ENCODE measurements around the gene NOL7. TPM values are rescaled to one million over a fixed set of nuclear protein-coding genes. Genes with fewer than 3 reads are reported as not detected.

Gene NOL7
- total and polyA plus RNA-seq, 2 experiments from 2014 or later: 97.2 to 251 TPM

DNA sequence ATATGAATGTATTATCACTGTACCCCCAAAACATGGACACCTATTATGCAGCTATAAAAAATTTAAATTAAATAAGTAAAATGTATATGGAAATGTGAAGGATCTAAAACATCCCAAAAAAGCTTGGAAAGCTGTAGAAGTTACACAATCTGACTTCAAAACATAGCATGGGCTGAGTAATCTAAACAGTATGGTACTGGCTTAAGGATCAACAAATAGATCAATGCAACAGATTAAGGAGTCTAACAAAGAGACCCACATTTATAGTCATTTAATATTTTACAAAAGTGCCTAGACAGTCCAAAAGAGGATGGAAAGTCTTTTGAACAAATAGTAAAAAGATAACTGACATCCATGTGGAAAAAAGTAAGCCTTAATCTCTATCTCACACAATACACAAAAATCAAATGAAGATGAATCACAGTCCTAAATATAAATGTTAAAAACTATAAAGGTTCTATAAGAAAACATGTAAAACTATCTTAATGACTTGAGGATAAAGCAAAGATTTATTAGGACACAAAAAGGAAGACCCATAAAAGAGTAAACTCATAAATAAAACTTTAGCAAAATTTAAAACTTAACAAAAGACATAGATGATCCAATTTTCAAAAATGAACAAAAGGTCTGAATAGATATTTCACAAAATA, 49.7 kb downstream of the NOL7 start:
- TF ChIP-seq ZNF462 (CRISPR knock-in tag; IDR thresholded peaks at IDR 0.05) (no peak), EZH2phosphoT487 (IDR thresholded peaks at IDR 0.05; ENCODE audit: unreplicated experiment) (no peak), ZNF114 (CRISPR knock-in tag; IDR thresholded peaks at IDR 0.05) (no peak), CREB1 (CRISPR knock-in tag; IDR thresholded peaks at IDR 0.05; ENCODE audit: low read depth) (no peak), STAT1 (IDR thresholded peaks at IDR 0.05; ENCODE audit: unreplicated experiment) (no peak), POLR2AphosphoS5 (IDR thresholded peaks at IDR 0.05; ENCODE audit: low read depth) (no peak), JUNB (IDR thresholded peaks at IDR 0.05; ENCODE audit: unreplicated experiment) (no peak), REST (IDR thresholded peaks at IDR 0.05; ENCODE audit: unreplicated experiment) (no peak), EZH2 (IDR thresholded peaks at IDR 0.05; ENCODE audit: low read depth, unreplicated experiment) (no peak), CTCF (conservative IDR thresholded peaks at IDR 0.05; ENCODE audit: low read depth in 2 of 2) (no peak), NANOG (IDR thresholded peaks at IDR 0.05; ENCODE audit: borderline replicate concordance) (no peak), ZNF331 (CRISPR knock-in tag; IDR thresholded peaks at IDR 0.05; ENCODE audit: low read depth) (no peak)
- TF ChIP-seq, protein P1, sequence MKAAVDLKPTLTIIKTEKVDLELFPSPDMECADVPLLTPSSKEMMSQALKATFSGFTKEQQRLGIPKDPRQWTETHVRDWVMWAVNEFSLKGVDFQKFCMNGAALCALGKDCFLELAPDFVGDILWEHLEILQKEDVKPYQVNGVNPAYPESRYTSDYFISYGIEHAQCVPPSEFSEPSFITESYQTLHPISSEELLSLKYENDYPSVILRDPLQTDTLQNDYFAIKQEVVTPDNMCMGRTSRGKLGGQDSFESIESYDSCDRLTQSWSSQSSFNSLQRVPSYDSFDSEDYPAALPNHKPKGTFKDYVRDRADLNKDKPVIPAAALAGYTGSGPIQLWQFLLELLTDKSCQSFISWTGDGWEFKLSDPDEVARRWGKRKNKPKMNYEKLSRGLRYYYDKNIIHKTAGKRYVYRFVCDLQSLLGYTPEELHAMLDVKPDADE (IDR thresholded peaks at IDR 0.05): no peak
- no peak for ATAC-seq
- Histone ChIP-seq H3F3A (replicated peaks; ENCODE audit: low read depth) (no peaks in the 10 kb centered on the region), H3K79me2 (replicated peaks; ENCODE audit: insufficient read depth) (peaks cover 100% of the 10 kb centered on the region), H3K36me3 (ENCODE audit: insufficient read depth) (no peaks in the 10 kb centered on the region), H4K20me1 (replicated peaks; ENCODE audit: insufficient read depth) (peaks cover 6% of the 10 kb centered on the region), H3K9me2 (ENCODE audit: insufficient read depth) (no peaks in the 10 kb centered on the region), H2AFZ (no peak overlapping the region), H3K4me3 (no peak overlapping the region), H3K27me3 (ENCODE audit: insufficient read depth) (no peaks in the 10 kb centered on the region), H3K27ac (ENCODE audit: low read depth) (no peak overlapping the region), H3K4me2 (no peak overlapping the region), H3K4me1 (ENCODE audit: insufficient read depth) (peaks cover 28% of the 10 kb centered on the region)
- Mint-ChIP-seq H3K27ac (no peak overlapping the region), H3K9me3 (no peaks in the 10 kb centered on the region), H3K27me3 (ENCODE audit: insufficient read depth, low read depth, poor library complexity) (no peaks in the 10 kb centered on the region), H3K4me1 (peaks cover 52% of the 10 kb centered on the region), H3K36me3 (ENCODE audit: low read depth) (no peaks in the 10 kb centered on the region; the same call in 2 of the 3 replicates), H3K4me3 (no peak overlapping the region)
- no peak for DNase-seq (ENCODE audit: low spot score)
